ENCODE measurements around the gene FMNL2. TPM values are rescaled to one million over a fixed set of nuclear protein-coding genes. Genes with fewer than 3 reads are reported as not detected.

Gene FMNL2
- polyA plus RNA-seq, 1 donor from 2014 or later = 86.5 TPM

DNA sequence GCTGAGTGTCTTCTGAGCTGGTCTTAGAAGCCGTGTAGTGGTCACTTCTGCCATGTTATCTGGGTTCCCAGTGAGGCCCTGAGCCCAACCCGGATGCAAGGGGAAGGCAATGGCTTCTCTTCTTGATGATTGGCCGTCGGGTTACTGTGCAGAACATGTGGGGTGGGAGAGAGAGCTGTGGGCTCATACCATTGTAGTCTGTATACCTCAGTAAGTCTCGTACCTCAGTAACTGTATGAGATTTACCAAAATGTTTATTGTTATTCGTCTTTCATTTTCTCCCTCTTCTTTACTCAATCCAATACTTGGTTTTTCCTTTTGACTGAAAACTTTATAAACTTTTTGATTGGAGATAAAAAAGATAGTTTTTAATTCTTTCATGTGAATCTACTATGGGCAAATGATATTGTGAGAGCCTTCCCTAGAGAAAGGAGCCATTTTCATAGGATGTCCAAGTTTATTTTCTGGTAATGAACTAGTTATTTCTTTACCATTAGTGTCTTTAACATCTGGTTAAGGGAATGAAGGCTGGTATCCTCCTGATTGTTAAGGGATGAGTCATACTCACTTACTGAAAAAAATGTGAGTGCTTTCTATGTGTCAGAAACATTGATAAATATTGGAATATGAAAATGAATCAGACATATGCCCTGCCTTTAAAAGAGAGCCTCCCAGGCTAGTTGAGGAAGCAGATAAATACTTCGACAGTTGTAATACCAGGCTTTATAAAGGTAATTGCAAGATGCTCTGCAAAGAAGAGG is 252.4 kb downstream of the FMNL2 start:
- TF ChIP-seq REST (IDR thresholded peaks at IDR 0.05; ENCODE audit: borderline replicate concordance) = no peak
- TF ChIP-seq EZH2 (IDR thresholded peaks at IDR 0.05; ENCODE audit: borderline replicate concordance, insufficient read depth, low read length, poor library complexity, severe bottlenecking) = no peak
- TF ChIP-seq MXI1 (conservative IDR thresholded peaks at IDR 0.05; ENCODE audit: poor library complexity, severe bottlenecking) = no peak
- Histone ChIP-seq H2AFZ (ENCODE audit: low read depth, low read length) (no peak overlapping the region), H3K27me3 (ENCODE audit: insufficient read depth, low read depth, low read length) (no peaks in the 10 kb centered on the region), H3K79me2 (replicated peaks; ENCODE audit: insufficient read depth, low read length) (no peaks in the 10 kb centered on the region), H3F3A (ENCODE audit: insufficient read depth, low read length, poor library complexity, severe bottlenecking) (no peaks in the 10 kb centered on the region), H3K9ac (ENCODE audit: low read length) (no peak overlapping the region), H3K27ac (ENCODE audit: low read length) (no peak overlapping the region), H3K4me2 (ENCODE audit: low read length) (no peak overlapping the region), H3K9me3 (ENCODE audit: low read length) (no peaks in the 10 kb centered on the region), H3K36me3 (ENCODE audit: insufficient read depth, low read length) (no peaks in the 10 kb centered on the region), H3K9me2 (ENCODE audit: insufficient read depth, low read length) (no peaks in the 10 kb centered on the region), H4K20me1 (ENCODE audit: insufficient read depth) (no peaks in the 10 kb centered on the region), H3K4me3 (ENCODE audit: low read length) (no peak overlapping the region)

- Histone ChIP-seq H3K79me2 (replicated peaks; ENCODE audit: insufficient read depth, low read length) (no peaks in the 10 kb centered on the region), H3K9ac (ENCODE audit: low read length) (no peak overlapping the region), H2AFZ (ENCODE audit: low read depth, low read length) (no peak overlapping the region), H3K4me2 (ENCODE audit: low read length) (no peak overlapping the region), H3K9me2 (ENCODE audit: insufficient read depth, low read length) (no peaks in the 10 kb centered on the region), H3K27ac (ENCODE audit: low read length) (no peak overlapping the region), H3F3A (ENCODE audit: insufficient read depth, low read length, poor library complexity, severe bottlenecking) (no peaks in the 10 kb centered on the region), H3K4me3 (ENCODE audit: low read length) (no peak overlapping the region), H3K27me3 (ENCODE audit: insufficient read depth, low read depth, low read length) (no peaks in the 10 kb centered on the region), H4K20me1 (ENCODE audit: insufficient read depth) (no peaks in the 10 kb centered on the region), H3K9me3 (ENCODE audit: low read length) (no peaks in the 10 kb centered on the region), H3K36me3 (ENCODE audit: insufficient read depth, low read length) (no peaks in the 10 kb centered on the region)
- TF ChIP-seq MXI1 (conservative IDR thresholded peaks at IDR 0.05; ENCODE audit: poor library complexity, severe bottlenecking) = no peak
- TF ChIP-seq REST (IDR thresholded peaks at IDR 0.05; ENCODE audit: borderline replicate concordance) = no peak
- no peak for TF ChIP-seq EZH2 (IDR thresholded peaks at IDR 0.05; ENCODE audit: borderline replicate concordance, insufficient read depth, low read length, poor library complexity, severe bottlenecking)
- no peak for TF ChIP-seq EP300 (conservative IDR thresholded peaks at IDR 0.05; ENCODE audit: poor library complexity, severe bottlenecking)
- TF ChIP-seq POLR2AphosphoS5 (IDR thresholded peaks at IDR 0.05) = no peak
- TF ChIP-seq TAF1 (IDR thresholded peaks at IDR 0.05; ENCODE audit: low read depth) = no peak
- no peak for TF ChIP-seq SMC3 (conservative IDR thresholded peaks at IDR 0.05; ENCODE audit: poor library complexity)
- TF ChIP-seq, protein P1, sequence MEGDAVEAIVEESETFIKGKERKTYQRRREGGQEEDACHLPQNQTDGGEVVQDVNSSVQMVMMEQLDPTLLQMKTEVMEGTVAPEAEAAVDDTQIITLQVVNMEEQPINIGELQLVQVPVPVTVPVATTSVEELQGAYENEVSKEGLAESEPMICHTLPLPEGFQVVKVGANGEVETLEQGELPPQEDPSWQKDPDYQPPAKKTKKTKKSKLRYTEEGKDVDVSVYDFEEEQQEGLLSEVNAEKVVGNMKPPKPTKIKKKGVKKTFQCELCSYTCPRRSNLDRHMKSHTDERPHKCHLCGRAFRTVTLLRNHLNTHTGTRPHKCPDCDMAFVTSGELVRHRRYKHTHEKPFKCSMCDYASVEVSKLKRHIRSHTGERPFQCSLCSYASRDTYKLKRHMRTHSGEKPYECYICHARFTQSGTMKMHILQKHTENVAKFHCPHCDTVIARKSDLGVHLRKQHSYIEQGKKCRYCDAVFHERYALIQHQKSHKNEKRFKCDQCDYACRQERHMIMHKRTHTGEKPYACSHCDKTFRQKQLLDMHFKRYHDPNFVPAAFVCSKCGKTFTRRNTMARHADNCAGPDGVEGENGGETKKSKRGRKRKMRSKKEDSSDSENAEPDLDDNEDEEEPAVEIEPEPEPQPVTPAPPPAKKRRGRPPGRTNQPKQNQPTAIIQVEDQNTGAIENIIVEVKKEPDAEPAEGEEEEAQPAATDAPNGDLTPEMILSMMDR (IDR thresholded peaks at IDR 0.05; ENCODE audit: poor library complexity, severe bottlenecking) = no peak
- no peak for TF ChIP-seq RAD21 (conservative IDR thresholded peaks at IDR 0.05)
Observed at GRCh38 chr2:152588998-152589397, 254.0 kb downstream of the FMNL2 start.
